Measurements from ENCODE around the gene SHC1. TPM values are rescaled to one million over a fixed set of nuclear protein-coding genes. Genes with fewer than 3 reads are reported as not detected.

SHC1 gene
- polyA plus RNA-seq, 1 donor = 67.4 TPM

- DNase-seq (ENCODE audit: low read depth) = no peak
Measured at GRCh38 chr1:154937988-154938386, 32.6 kb downstream of the SHC1 start.

GRCh38 chr1:154937085-154937987 is 33.2 kb downstream of the SHC1 start:
- peak; percentile 85 for DNase-seq (ENCODE audit: low read depth)

- DNase-seq (ENCODE audit: low read depth) = peak; percentile 86
Measured at GRCh38 chr1:154936555-154937084, 33.9 kb downstream of the SHC1 start, which contains the start of gene PMVK. PMVK (minus strand) TSS chr1:154936719; CDS start chr1:154936685, 34 bp downstream.

DNA sequence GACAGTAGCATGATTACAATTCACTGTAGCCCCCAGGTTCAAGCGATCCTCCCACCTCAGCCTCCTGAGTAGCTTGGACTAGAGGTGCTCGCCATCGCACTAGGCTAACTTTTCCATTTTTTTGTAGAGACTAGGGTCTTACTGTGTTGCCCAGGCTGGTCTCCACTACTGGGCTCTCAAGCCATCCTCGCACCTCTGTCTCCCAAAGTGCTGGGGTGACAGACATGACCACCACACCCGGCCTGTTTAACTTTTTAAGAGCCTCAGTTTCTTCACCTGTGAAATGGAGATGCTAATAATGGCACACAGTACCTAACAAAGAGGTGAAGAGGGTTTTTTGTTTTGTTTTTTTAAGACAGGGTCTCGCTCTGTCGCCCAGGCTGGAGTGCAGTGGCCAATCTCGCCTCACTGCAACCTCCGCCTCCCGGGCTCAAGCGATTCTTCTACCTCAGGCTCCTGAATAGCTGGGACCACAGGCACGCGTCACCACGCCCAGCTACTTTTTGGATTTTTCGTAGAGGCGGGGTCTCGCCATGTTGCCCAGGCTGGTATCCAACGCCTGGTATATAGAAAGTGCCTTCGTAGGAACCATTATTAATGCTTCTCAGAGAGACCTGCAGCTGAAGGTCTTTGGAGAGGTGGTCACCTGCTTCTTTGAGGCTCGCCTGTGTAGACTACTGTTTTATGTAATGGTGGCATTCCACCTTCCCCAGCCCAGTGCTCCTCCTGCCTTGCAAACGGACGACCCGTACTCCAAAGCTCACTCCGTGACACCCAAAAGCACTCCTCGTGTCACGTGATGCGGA is 34.6 kb downstream of the SHC1 start:
- DNase-seq (ENCODE audit: low read depth) = no peak

DNA sequence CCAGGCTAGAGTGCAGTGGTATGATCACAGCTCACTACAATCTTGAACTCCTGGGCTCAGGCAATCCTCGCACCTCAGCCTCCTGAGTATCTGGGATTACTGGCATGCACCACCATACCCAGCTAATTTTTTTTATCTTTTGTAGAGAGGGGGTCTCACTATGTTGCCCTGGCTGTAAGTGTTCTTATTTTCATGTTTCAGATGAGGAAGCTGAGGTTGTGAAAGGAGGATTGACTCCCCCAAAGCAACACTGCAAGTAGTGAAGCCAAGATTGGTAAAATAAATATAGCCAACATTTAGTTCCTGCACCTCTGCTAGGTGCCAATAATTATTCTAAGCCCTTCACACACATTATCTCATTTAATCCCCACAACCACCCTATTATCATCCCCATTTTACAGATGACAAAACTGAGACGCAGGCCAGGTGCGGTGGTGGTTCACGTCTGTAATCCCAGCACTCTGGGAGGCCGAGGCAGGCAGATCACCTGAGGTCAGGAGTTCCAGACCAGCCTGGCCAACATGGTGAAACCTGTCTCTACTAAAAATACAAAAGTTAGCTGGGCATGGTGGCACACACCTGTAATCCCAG is 36.1 kb downstream of the SHC1 start:
- no peak for DNase-seq (ENCODE audit: low read depth)

DNA sequence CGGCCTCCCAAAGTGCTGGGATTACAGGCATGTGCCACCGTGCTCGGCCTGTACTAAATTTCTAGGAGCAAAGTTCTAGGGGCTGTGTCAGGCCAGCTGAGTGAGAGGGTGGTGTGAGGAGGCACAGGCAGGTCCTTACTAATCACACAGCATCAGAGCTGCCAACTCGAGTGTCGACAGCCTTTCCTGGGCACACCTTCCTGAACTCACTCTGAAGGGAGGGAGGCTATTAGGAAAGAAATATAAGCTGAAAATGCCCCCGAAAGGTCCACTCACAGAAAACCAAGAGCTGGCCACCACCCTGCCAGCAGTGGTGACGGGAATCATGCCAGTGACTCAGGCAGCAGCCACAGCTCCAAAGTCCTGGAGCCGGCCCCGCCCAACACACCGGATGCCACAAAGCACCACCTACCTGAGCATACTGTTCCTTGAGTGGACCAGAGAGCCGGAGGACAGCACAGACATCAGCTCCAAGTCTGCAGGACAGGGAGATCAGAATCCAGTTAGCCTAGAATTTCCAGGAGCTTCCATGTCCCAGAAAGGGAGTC is 38.5 kb downstream of the SHC1 start:
- no peak for DNase-seq (ENCODE audit: low read depth)

DNA sequence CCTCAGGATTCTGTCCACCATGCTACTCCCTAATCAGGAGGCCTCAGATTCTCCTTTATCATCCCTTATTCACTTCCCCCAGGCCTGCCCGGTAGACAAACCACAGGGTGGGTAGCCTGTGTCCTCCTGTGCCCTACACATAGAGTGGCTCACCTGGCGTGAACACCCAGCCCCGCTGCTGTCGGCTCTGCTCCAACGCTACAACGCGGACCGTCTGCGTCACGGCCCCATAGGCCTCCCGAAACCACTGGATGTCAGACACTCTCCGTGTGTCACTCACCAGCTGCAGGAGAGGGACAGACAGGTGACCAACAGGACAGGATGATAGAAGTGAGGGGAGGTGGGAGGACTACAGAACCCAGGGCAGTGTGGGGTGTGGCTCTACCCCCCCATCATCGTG is 44.3 kb downstream of the SHC1 start:
- DNase-seq (ENCODE audit: low read depth) = no peak

GRCh38 chr1:154925335-154926170 is 45.0 kb downstream of the SHC1 start:
- no peak for DNase-seq (ENCODE audit: low read depth)

- no peak for DNase-seq (ENCODE audit: low read depth)
Measured at GRCh38 chr1:154923695-154924094, 46.9 kb downstream of the SHC1 start.

DNA sequence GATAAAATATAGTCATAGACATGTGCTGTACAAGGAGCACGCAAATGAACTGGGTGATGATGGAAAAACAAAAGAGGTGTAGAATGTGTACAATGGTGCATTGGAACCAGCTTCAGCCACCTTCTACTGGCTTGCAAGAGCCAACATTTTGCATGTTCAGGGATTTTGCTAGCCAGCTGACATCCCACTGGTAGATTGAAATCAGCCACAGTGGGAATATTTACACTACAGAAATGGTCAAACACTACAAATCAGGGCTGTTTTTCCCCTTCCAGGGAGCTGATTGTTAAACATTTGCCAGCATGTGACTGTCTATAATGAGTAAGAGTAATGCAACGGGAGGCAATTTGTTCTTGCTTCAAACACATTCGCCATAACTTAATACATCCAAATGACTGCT is 57.3 kb downstream of the SHC1 start:
- DNase-seq (ENCODE audit: low read depth) = no peak

- DNase-seq (ENCODE audit: low read depth) = no peak
Measured at GRCh38 chr1:154912755-154913154, 57.8 kb downstream of the SHC1 start.

Other genes with a start within 250 kb of the SHC1 start
- 10.1 TPM for gene KCNN3, start 100.5 kb downstream of the SHC1 start, polyA plus RNA-seq (ENCODE audit: insufficient read length)
- gene PMVK, start 34.0 kb downstream of the SHC1 start, polyA plus RNA-seq (ENCODE audit: insufficient read length) = 26.8 TPM
- 164 TPM for gene PBXIP1, start 14.6 kb downstream of the SHC1 start, polyA plus RNA-seq (ENCODE audit: insufficient read length)
- 28.3 TPM for gene PYGO2, start 9.0 kb downstream of the SHC1 start, polyA plus RNA-seq (ENCODE audit: insufficient read length)
- gene CKS1B, start 3.9 kb upstream of the SHC1 start, polyA plus RNA-seq (ENCODE audit: insufficient read length) = 47.6 TPM
- gene FLAD1, start 12.6 kb upstream of the SHC1 start, polyA plus RNA-seq (ENCODE audit: insufficient read length) = 20.6 TPM
- gene LENEP, start 22.8 kb upstream of the SHC1 start, polyA plus RNA-seq (ENCODE audit: insufficient read length) = not detected
- 11.4 TPM for gene ZBTB7B, start 32.1 kb upstream of the SHC1 start, polyA plus RNA-seq (ENCODE audit: insufficient read length)
- gene DCST2, start 63.0 kb upstream of the SHC1 start, polyA plus RNA-seq (ENCODE audit: insufficient read length) = 0.63 TPM
- 0.09 TPM for gene DCST1, start 63.1 kb upstream of the SHC1 start, polyA plus RNA-seq (ENCODE audit: insufficient read length)
- 57.1 TPM for gene ADAM15, start 80.6 kb upstream of the SHC1 start, polyA plus RNA-seq (ENCODE audit: insufficient read length)
- gene EFNA4, start 93.0 kb upstream of the SHC1 start, polyA plus RNA-seq (ENCODE audit: insufficient read length) = 6.5 TPM
- gene EFNA3, start 108.1 kb upstream of the SHC1 start, polyA plus RNA-seq (ENCODE audit: insufficient read length) = 2.1 TPM
- 20.6 TPM for gene EFNA1, start 157.1 kb upstream of the SHC1 start, polyA plus RNA-seq (ENCODE audit: insufficient read length)
- 18.6 TPM for gene SLC50A1, start 165.1 kb upstream of the SHC1 start, polyA plus RNA-seq (ENCODE audit: insufficient read length)
- 23.9 TPM for gene DPM3, start 169.8 kb upstream of the SHC1 start, polyA plus RNA-seq (ENCODE audit: insufficient read length)
- 85.3 TPM for gene KRTCAP2, start 202.6 kb upstream of the SHC1 start, polyA plus RNA-seq (ENCODE audit: insufficient read length)
- 0.46 TPM for gene TRIM46, start 203.1 kb upstream of the SHC1 start, polyA plus RNA-seq (ENCODE audit: insufficient read length)
- 63.0 TPM for gene THBS3, start 237.2 kb upstream of the SHC1 start, polyA plus RNA-seq (ENCODE audit: insufficient read length)
- gene MTX1, start 237.9 kb upstream of the SHC1 start, polyA plus RNA-seq (ENCODE audit: insufficient read length) = 16.9 TPM